Neural cell (in vitro differentiated cells): ENCODE measurements around the gene RASGRP2.

ENCODE experiments used
- CTCF ChIP-seq: fragments of 450-650 bp; IDR thresholded peaks from 2 replicates; pipeline ENCODE4 v1.5.1; 2014; ENCODE audit warnings: antibody characterized with exemption, mild to moderate bottlenecking, moderate library complexity; ENCODE audit not compliant: poor library complexity, severe bottlenecking
- EP300 ChIP-seq: fragments of 450-650 bp; conservative IDR thresholded peaks from 2 replicates; pipeline ENCODE4 v1.6.1; 2014; ENCODE audit warnings: antibody characterized with exemption, mild to moderate bottlenecking, moderate library complexity; ENCODE audit not compliant: poor library complexity, severe bottlenecking
- EZH2 ChIP-seq: fragments of 200-600, 300-800 bp; shearing (Covaris generic), sonication (generic); IDR thresholded peaks from 2 replicates; pipeline ENCODE4 v1.6.1; 2014; ENCODE audit warnings: antibody characterized with exemption, low read length, borderline replicate concordance, mild to moderate bottlenecking; ENCODE audit not compliant: insufficient read depth, poor library complexity, severe bottlenecking
- MXI1 ChIP-seq: fragments of 450-650 bp; conservative IDR thresholded peaks from 2 replicates; pipeline ENCODE4 v1.6.1; 2014; ENCODE audit warnings: antibody characterized with exemption, mild to moderate bottlenecking; ENCODE audit not compliant: poor library complexity, severe bottlenecking
- POLR2AphosphoS5 ChIP-seq: IDR thresholded peaks from 2 replicates; pipeline ENCODE4 v1.6.1; 2012
- RAD21 ChIP-seq: fragments of 450-650 bp; conservative IDR thresholded peaks from 2 replicates; pipeline ENCODE4 v1.6.1; 2014; ENCODE audit warnings: antibody characterized with exemption, mild to moderate bottlenecking, moderate library complexity
- REST ChIP-seq: IDR thresholded peaks from 2 replicates; pipeline ENCODE4 v1.6.1; 2012; ENCODE audit warnings: borderline replicate concordance
- SMC3 ChIP-seq: fragments of 450-650 bp; conservative IDR thresholded peaks from 2 replicates; pipeline ENCODE4 v1.6.1; 2014; ENCODE audit warnings: antibody characterized with exemption, mild to moderate bottlenecking, moderate library complexity; ENCODE audit not compliant: poor library complexity
- TAF1 ChIP-seq: IDR thresholded peaks from 2 replicates; pipeline ENCODE4 v1.6.1; 2012; ENCODE audit warnings: low read depth

DNA sequence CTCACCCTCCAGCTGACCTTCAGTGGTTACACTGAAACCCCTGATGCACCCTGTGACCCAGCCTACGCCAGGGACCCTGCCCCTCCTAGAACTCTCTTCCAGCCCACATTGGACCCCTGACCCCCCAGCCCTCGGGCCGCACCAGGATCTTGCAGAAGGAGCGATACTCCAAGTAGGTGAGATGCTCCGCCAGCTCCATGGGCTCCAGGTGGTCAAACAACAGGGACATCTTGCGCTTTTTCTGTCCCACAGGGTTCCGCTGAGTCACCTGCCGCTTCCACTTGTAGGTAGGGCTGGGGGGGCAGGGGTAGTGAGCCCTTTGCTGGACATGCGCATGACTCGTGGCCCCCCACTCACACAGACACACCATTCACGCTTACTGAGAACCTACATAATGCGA is 4.1 kb downstream of the RASGRP2 start:
- TF ChIP-seq CTCF = no peak
- TF ChIP-seq POLR2AphosphoS5 = no peak
- TF ChIP-seq EZH2 = no peak
- no peak for TF ChIP-seq RAD21
- TF ChIP-seq REST = no peak
- TF ChIP-seq EP300 = no peak
- TF ChIP-seq TAF1 = no peak
- no peak for TF ChIP-seq MXI1
- no peak for TF ChIP-seq SMC3
